PFSK-1 (cell line): Measurements from ENCODE around the gene AP2M1.

Source experiments
- FOXP2 ChIP-seq: optimal IDR thresholded peaks from 2 replicates; pipeline ENCODE3; 2011; ENCODE audit warnings: borderline replicate concordance, control low read depth, inconsistent platforms; ENCODE audit not compliant: insufficient read depth; ENCODE audit errors: extremely low read length, extremely low read depth
- POLR2AphosphoS5 ChIP-seq: IDR thresholded peaks from 2 replicates; pipeline ENCODE4 v1.6.1; 2012; ENCODE audit warnings: low read depth, mild to moderate bottlenecking, control low read depth, low read length, moderate library complexity
- SIN3A ChIP-seq: IDR thresholded peaks from 2 replicates; pipeline ENCODE4 v1.6.1; 2012; ENCODE audit warnings: mild to moderate bottlenecking, low read length, moderate library complexity, borderline replicate concordance; ENCODE audit not compliant: insufficient read depth
- TAF1 ChIP-seq: IDR thresholded peaks from 2 replicates; pipeline ENCODE4 v1.6.1; 2012; ENCODE audit warnings: low read length, control low read depth, borderline replicate concordance; ENCODE audit not compliant: insufficient read depth

GRCh38 chr3:184167786-184168185 is 6.9 kb upstream of the AP2M1 start:
- no peak for TF ChIP-seq TAF1
- no peak for TF ChIP-seq FOXP2
- no peak for TF ChIP-seq SIN3A
- no peak for TF ChIP-seq POLR2AphosphoS5
